Naive thymus-derived CD4-positive, alpha-beta T cell (primary cell): Measurements from ENCODE around the gene CABP1. TPM values are rescaled to one million over a fixed set of nuclear protein-coding genes. Genes with fewer than 3 reads are reported as not detected.
"Not testable (repeated sequence)": the region's sequence is repeated elsewhere in the genome, so short reads cannot be mapped to it uniquely, and the experiment has no call there.

ENCODE experiments used
- ATAC-seq: fragments of 150-1000 bp; cut with Tn5 transposase; 2 replicates; pipeline ENCODE4 v1.10.0; 2021; ENCODE audit warnings: mild to moderate bottlenecking, moderate library complexity
- CTCF ChIA-PET: fragments of 350-600 bp; sonication (Branson Sonifier 250); formaldehyde crosslinking; loops from one replicate; lab custom pipeline; 2021; ENCODE audit warnings: antibody characterized with exemption; lab: Charles Lee
- POLR2A ChIA-PET: fragments of 350-600 bp; sonication (Branson Sonifier 250); formaldehyde crosslinking; loops from one replicate; lab custom pipeline; 2021; ENCODE audit warnings: antibody characterized with exemption, inconsistent platforms; lab: Charles Lee
- DNase-seq, 9 donors: peaks; one replicate each; pipeline versions ENCODE4 v3.0.0 to v3.0.0-alpha.2; 2020 to 2022; ENCODE audit warnings: mixed read lengths in 1 of 9
- H3K27ac ChIP-seq: one replicate; pipeline ENCODE4 v1.7.0; 2013; ENCODE audit warnings: mild to moderate bottlenecking, low read depth, low read length, moderate library complexity
- H3K27me3 ChIP-seq, 2 donors: one replicate each; pipeline ENCODE4 v1.7.0; 2013; ENCODE audit warnings: low read length in 2 of 2, mild to moderate bottlenecking in 2 of 2, moderate library complexity in 2 of 2; ENCODE audit not compliant: control insufficient read depth in 2 of 2, insufficient read depth in 2 of 2
- H3K36me3 ChIP-seq, 3 experiments: 1 replicate in 2 of 3; 2 replicates in 1 of 3; pipeline ENCODE4 v1.7.0; 2013; ENCODE audit warnings: low read length in 3 of 3, mild to moderate bottlenecking in 3 of 3, moderate library complexity in 1 of 3; ENCODE audit not compliant: insufficient read depth in 3 of 3, control insufficient read depth in 2 of 3
- H3K4me1 ChIP-seq, 2 donors: one replicate each; pipeline ENCODE4 v1.7.0; 2013; ENCODE audit warnings: low read length in 2 of 2, mild to moderate bottlenecking in 2 of 2, moderate library complexity in 1 of 2; ENCODE audit not compliant: control insufficient read depth in 2 of 2, insufficient read depth in 2 of 2
- H3K4me3 ChIP-seq: 2 replicates; pipeline ENCODE4 v1.7.0; 2013; ENCODE audit warnings: mild to moderate bottlenecking, low read length
- H3K9me3 ChIP-seq, 3 experiments: 1 replicate in 2 of 3; 2 replicates in 1 of 3; pipeline ENCODE4 v1.7.0; 2013; ENCODE audit warnings: low read length in 3 of 3; ENCODE audit not compliant: control insufficient read depth in 2 of 3
- H3K27ac Mint-ChIP-seq, 9 donors: one replicate each; pipeline ENCODE4 v1.8.0; 2020 to 2022; ENCODE audit warnings: mixed read lengths in 9 of 9, mild to moderate bottlenecking in 8 of 9, moderate library complexity in 5 of 9, inconsistent platforms in 2 of 9
- H3K27me3 Mint-ChIP-seq, 5 donors: one replicate each; pipeline ENCODE4 v1.8.0; 2021 to 2022; ENCODE audit warnings: mixed read lengths in 5 of 5, mild to moderate bottlenecking in 1 of 5
- H3K36me3 Mint-ChIP-seq, 5 donors: one replicate each; pipeline ENCODE4 v1.8.0; 2020 to 2022; ENCODE audit warnings: mixed read lengths in 5 of 5, mild to moderate bottlenecking in 3 of 5, inconsistent platforms in 1 of 5
- H3K4me1 Mint-ChIP-seq, 7 donors: one replicate each; pipeline ENCODE4 v1.8.0; 2020 to 2022; ENCODE audit warnings: mixed read lengths in 7 of 7, mild to moderate bottlenecking in 3 of 7, inconsistent platforms in 1 of 7
- H3K4me3 Mint-ChIP-seq, 10 donors: one replicate each; pipeline ENCODE4 v1.8.0; 2020 to 2022; ENCODE audit warnings: mild to moderate bottlenecking in 10 of 10, mixed read lengths in 10 of 10, moderate library complexity in 6 of 10, inconsistent platforms in 2 of 10
- H3K9me3 Mint-ChIP-seq, 11 donors: one replicate each; pipeline ENCODE4 v1.8.0; 2020 to 2022; ENCODE audit warnings: mixed read lengths in 11 of 11, mild to moderate bottlenecking in 4 of 11, inconsistent platforms in 1 of 11, moderate library complexity in 1 of 11
- intact Hi-C, 2 donors: fragments of 100-400 bp; cut with micrococcal nuclease; formaldehyde crosslinking; loops; one replicate each; pipeline ENCODE4 v1.15.1; 2023
- polyA plus RNA-seq, 2 donors: library from polyadenylated mRNA; unstranded; fragments of 300-500 nt; fragmentation: Illumina TruSeq; gene quantifications; one replicate each; pipeline ENCODE4 v1.2.3, GENCODE V29; 2021
- total RNA-seq, 6 experiments: library from RNA in 5 of 6; stranded (reverse) in 5 of 6; gene quantifications; 1 replicate in 5 of 6; 2 replicates in 1 of 6; pipeline ENCODE4 v1.2.3 and lab custom pipeline; 2021 to 2026

CABP1 gene
- total and polyA plus RNA-seq, 7 experiments from 2014 or later = 0.24 TPM; not detected in 6

DNA sequence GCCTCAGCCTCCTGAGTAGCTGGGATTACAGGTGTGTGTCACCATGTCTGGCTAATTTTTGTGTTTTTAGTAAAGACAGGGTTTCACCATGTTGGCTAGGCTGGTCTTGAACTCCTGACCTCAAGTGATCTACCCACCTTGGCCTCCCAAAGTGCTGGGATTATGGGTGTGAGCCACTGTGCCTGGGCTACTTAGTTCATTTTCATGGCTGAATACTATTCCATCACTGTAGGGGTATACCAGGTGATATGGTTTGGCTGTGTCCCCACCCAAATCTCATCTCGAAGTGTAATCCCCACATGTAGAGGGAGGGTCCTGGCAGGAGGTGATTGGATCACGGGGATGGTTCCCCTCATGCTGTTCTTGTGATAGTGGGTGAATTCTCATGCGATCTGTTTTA lies 23.2 kb upstream of the CABP1 start:
- H3K36me3 Mint-ChIP-seq, H3K9me3 Mint-ChIP-seq, H3K27ac ChIP-seq, H3K4me3 Mint-ChIP-seq, H3K4me1 Mint-ChIP-seq, H3K9me3 ChIP-seq, POLR2A ChIA-PET, DNase-seq, ATAC-seq, H3K27me3 ChIP-seq, H3K4me1 ChIP-seq, H3K4me3 ChIP-seq, H3K27ac Mint-ChIP-seq, intact Hi-C loops, H3K36me3 ChIP-seq: not testable (repeated sequence)
- peaks cover 18 to 30% (median 26%) of the 10 kb centered on the region in 5 donors for H3K27me3 Mint-ChIP-seq
- CTCF ChIA-PET = interaction anchor here (0.6 kb wide), 1 partner anchor 14 kb away, joined by 3 read pairs; no protein-coding TSS in a partner anchor

DNA sequence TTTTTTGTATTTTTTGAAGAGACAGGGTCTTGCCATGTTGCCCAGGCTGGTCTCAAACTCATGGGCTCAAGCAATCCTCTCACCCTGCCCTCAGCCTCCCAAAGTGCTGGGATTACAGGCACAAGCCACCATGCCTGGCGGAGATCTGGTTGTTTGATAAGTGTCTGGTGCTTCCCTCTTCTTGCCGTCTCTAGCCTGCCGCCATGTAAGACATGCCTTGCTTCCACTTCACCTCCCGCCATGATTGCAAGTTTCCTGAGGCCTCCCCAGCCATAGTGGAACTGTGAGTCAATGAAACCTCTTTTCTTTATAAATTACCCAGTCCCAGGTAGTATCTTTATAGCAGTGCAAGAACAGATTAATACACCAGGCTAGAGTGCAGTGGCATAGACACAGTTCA lies 22.7 kb upstream of the CABP1 start:
- H3K4me1 Mint-ChIP-seq, POLR2A ChIA-PET, H3K9me3 ChIP-seq, H3K27ac ChIP-seq, intact Hi-C loops, H3K27ac Mint-ChIP-seq, H3K4me1 ChIP-seq, H3K4me3 ChIP-seq, ATAC-seq, H3K4me3 Mint-ChIP-seq, DNase-seq, H3K36me3 ChIP-seq, H3K36me3 Mint-ChIP-seq, H3K9me3 Mint-ChIP-seq, H3K27me3 ChIP-seq: not testable (repeated sequence)
- CTCF ChIA-PET = interaction anchor here (0.6 kb wide), 1 partner anchor 15 kb away, joined by 3 read pairs; no protein-coding TSS in a partner anchor
- peaks cover 18 to 33% (median 26%) of the 10 kb centered on the region in 5 donors for H3K27me3 Mint-ChIP-seq

DNA sequence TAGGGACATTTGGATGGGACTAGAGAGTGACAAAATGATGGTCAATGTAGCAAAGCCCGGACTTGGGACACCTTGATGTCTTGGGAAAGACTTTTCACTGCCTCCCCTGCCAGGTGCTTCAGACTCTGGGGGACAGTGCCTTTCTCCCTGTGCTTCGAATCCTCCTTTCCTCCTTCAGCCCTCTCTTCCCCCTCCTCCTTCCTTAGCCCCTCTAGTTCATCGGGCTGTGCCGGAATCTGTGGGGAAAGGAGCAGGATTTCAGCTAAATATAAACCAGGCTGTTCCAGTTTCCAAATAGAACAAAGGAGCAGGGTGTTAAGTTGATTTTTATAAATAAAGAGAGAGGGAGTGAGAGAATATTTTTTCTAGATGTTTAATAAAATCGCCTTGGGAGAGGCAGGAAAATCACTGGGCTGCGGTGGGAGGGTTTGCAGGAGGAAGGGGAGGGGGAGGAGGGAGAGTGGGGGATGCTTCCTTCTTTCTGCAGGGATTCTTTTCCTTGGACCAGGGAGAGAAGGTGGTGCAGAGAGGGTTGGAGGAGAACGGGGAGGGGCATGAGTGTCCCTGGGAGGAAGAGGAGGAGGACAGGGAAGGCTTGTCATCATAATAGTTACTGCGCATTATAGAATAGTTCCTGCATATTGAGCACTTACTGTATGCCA lies 21.3 kb upstream of the CABP1 start:
- DNase-seq (no peak), ATAC-seq (no peak)
- peaks cover 0 to 4% (median 0%) of the 10 kb centered on the region in 5 donors for H3K36me3 Mint-ChIP-seq
- Histone ChIP-seq H3K4me1 (no peaks in the 10 kb centered on the region), H3K4me3 (no peak overlapping the region), H3K27ac (no peak overlapping the region), H3K27me3 (no peaks in the 10 kb centered on the region), H3K36me3 (no peaks in the 10 kb centered on the region), H3K9me3 (no peaks in the 10 kb centered on the region)
- H3K9me3 Mint-ChIP-seq = peaks cover 0 to 5% (median 0%) of the 10 kb centered on the region in 11 donors
- ChIA-PET CTCF (no interaction called here), POLR2A (interaction anchor here (0.6 kb wide), 1 partner anchor 29 kb away, joined by 3 read pairs; no protein-coding TSS in a partner anchor)
- H3K27me3 Mint-ChIP-seq = peaks cover 18 to 33% (median 25%) of the 10 kb centered on the region in 5 donors
- no peaks in the 10 kb centered on the region for H3K4me1 Mint-ChIP-seq
- no peak overlapping the region for H3K4me3 Mint-ChIP-seq
- intact Hi-C loops = no loop called here
- H3K27ac Mint-ChIP-seq = no peak overlapping the region

DNA sequence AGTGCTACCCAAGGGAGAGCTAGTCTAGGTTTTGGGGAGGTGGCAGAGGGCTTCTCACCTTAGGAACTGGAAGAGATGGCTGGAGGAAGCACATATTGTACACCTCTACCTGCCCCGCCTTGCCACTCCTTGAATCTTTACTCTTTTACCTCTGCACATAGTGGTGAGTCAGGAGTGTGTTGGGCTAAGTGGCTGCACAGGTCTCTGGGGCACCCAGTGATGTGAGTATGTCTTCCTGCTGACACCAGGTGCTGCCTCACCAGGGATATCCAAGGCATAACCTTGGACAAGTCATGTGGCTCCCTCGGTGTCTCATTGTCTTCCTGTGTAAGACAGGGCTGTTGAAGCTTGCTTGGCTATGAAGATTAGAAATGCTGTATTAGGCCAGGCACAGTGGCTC lies 19.8 kb upstream of the CABP1 start:
- H3K4me3 Mint-ChIP-seq = no peak overlapping the region
- peaks cover 0 to 4% (median 0%) of the 10 kb centered on the region in 5 donors for H3K36me3 Mint-ChIP-seq
- POLR2A ChIA-PET = no interaction called here
- ATAC-seq = no peak
- peaks cover 0 to 5% (median 0%) of the 10 kb centered on the region in 11 donors for H3K9me3 Mint-ChIP-seq
- intact Hi-C loops = no loop called here
- no peaks in the 10 kb centered on the region for H3K4me1 ChIP-seq
- H3K27me3 Mint-ChIP-seq = peaks cover 18 to 33% (median 25%) of the 10 kb centered on the region in 5 donors
- H3K4me1 Mint-ChIP-seq = no peaks in the 10 kb centered on the region
- CTCF ChIA-PET = no interaction called here
- DNase-seq = no peak
- no peaks in the 10 kb centered on the region for H3K36me3 ChIP-seq
- no peak overlapping the region for H3K4me3 ChIP-seq
- no peak overlapping the region for H3K27ac Mint-ChIP-seq
- H3K27ac ChIP-seq = no peak overlapping the region
- H3K9me3 ChIP-seq = no peaks in the 10 kb centered on the region
- H3K27me3 ChIP-seq = no peaks in the 10 kb centered on the region

DNA sequence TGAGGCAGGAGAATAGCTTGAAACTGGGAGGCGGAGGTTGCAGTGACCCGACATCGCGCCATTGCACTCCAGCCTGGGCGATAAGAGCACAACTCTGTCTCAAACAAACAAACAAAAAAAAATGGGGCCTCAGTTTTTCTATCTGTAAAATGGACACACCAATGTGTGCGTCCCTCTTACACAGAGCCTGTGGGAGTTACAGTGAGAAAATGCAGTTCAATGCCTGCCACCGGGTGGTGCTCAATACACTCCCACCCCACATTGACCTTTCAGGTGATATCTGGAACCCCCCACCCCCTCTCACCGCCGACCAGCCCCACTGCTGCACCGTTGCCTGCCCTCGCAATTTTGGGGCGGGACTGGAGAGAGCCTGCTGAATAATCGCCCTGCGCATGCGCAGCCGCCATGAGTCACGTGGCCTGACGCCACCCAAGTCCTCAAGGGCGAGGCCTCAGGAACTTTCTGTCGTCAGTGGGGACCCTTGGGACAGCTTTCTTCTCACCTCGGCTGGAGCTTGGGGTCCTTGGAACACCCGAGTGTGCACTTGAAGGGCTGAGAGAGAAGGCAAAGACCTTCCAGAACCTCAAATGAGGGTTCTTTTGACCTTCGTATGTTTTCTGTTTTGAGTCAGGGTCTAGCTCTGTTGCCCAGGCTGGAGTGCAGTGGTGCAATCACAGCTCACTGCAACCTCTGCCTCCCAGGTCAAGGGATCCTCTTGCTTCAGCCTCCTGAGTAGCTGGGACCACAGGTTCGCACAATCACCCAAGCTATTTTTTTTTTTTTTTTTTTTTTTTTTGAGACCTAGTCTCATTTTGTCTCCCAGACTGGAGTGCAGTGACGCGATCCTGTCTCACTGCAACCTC lies 14.6 kb upstream of the CABP1 start:
- Mint-ChIP-seq H3K4me1 (no peaks in the 10 kb centered on the region), H3K27me3 (peaks cover 1 to 13% (median 2%) of the 10 kb centered on the region in 5 donors), H3K4me3 (no peak overlapping the region), H3K27ac (no peak overlapping the region), H3K9me3 (no peaks in the 10 kb centered on the region), H3K36me3 (no peaks in the 10 kb centered on the region)
- Histone ChIP-seq H3K9me3 (no peaks in the 10 kb centered on the region), H3K27me3 (no peaks in the 10 kb centered on the region), H3K4me1 (no peaks in the 10 kb centered on the region), H3K4me3 (no peak overlapping the region), H3K27ac (no peak overlapping the region), H3K36me3 (no peaks in the 10 kb centered on the region)
- no peak for ATAC-seq
- ChIA-PET CTCF (interaction anchor here (0.8 kb wide), 1 partner anchor 23 kb away, joined by 3 read pairs; no protein-coding TSS in a partner anchor), POLR2A (interaction anchor here (0.7 kb wide), 1 partner anchor 147 kb away, joined by 3 read pairs; no protein-coding TSS in a partner anchor)
- intact Hi-C loops = no loop called here
- DNase-seq = peak in 2 of 9 donors; percentile 2

DNA sequence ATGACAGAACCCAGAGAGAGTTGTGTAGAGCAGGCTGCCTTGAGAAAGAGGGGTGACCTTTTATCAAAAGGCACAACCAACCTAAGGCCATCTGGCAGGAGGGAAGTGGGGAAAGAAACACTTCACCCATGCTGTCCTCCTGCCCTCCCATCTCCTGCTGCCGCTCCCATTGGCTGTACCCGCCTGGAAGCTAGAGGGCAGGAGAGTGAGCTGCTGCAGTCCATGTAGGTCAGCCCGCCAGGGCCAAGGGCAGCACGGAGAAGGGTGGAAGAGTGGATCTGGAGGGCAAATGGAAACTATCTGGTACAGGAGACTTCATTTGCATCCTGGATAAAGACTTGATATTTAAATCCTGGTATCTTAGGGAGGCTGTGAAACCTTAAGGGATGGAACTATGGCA lies 11.5 kb upstream of the CABP1 start:
- ChIA-PET CTCF (no interaction called here), POLR2A (no interaction called here)
- Histone ChIP-seq H3K4me1 (no peaks in the 10 kb centered on the region), H3K36me3 (no peaks in the 10 kb centered on the region), H3K4me3 (no peak overlapping the region), H3K27me3 (no peaks in the 10 kb centered on the region), H3K9me3 (no peaks in the 10 kb centered on the region), H3K27ac (no peak overlapping the region)
- no peak for DNase-seq
- no peak overlapping the region for H3K27ac Mint-ChIP-seq
- no peaks in the 10 kb centered on the region for H3K9me3 Mint-ChIP-seq
- intact Hi-C loops = no loop called here
- H3K27me3 Mint-ChIP-seq = peaks cover 0 to 19% (median 5%) of the 10 kb centered on the region in 5 donors
- no peaks in the 10 kb centered on the region for H3K36me3 Mint-ChIP-seq
- ATAC-seq = no peak
- no peak overlapping the region for H3K4me3 Mint-ChIP-seq
- no peaks in the 10 kb centered on the region for H3K4me1 Mint-ChIP-seq
